Skeletal muscle cell (primary cell): ENCODE measurements around the gene GORASP1.

Experiments
- DNase-seq: peaks from one replicate; pipeline ENCODE4 v3.0.0-alpha.2; 2010; ENCODE audit warnings: low read depth
- H3K4me3 ChIP-seq: 2 replicates; pipeline ENCODE4 v1.5.1; 2011; ENCODE audit warnings: low read depth, mild to moderate bottlenecking, control low read depth, low read length, moderate library complexity

The GORASP1 gene

DNA sequence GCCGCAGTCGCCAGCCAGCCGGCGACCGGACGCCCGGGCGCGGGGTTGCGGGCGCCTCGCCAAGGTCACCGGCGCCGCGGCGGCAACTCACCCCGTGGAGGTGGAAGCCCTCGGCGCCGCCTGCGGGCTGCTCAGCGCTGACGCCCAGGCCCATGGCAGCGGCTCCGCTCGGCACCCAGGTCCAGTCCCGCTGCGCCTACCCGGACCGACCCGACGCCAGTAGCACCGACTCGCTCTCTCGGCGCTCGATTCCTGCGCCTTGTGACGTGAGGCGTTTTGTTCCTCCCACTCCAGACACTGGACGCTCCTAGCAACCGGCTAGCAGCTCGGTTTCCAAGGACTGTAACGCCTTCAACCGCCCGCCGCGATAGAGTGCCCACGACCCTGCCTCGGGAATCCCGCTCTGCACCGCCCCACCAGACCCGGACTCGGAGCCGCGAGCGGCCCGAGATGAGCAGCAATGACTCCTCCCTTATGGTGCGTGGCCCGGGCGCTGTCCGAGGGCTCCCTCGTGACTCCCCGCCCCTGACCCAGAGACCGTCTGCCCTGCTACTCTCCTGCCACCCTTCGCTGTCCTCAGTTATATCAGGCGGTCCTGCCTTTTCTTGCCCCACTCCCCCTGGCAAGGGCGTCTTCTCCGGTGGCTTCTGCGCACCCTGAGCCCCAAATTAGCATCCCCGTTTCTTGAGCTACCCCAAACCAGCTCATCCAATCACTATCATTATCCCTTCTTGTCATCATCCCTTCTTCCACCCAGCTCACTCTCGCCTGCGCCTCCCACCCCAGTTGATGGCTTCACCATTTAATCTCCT lies at the start of gene GORASP1, which contains the start of gene TTC21A:
TSS of gene GORASP1 (minus strand) at position 240 of the 812 bp plus-strand sequence. CDS start at position 154, 86 bp downstream.
TSS of gene TTC21A (plus strand) at position 293 of the 812 bp plus-strand sequence. CDS start at position 451, 158 bp downstream.
- peak within 1 kb of the TSS; percentile 80 for H3K4me3 ChIP-seq
- peak; percentile 57 for DNase-seq

DNA sequence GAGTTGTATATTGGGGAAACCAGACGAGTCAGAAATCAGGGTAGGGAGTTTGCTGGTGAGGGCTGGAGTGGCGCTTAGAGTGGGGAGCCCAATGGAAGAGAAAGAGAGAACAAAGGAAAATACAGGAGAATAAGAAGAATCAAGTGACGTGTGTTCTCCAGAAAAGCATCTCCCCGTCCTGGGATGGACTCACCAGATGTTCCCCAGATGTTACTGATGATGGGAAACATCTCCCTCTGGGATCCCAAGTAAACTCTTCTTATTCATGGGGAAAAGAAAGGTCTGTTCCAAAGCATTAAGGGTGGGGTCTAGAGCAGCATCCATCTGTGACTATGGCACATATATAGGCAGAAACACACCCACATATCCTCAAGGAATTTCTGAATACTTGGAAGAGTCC lies 49.0 kb upstream of the GORASP1 start:
- DNase-seq: no peak
- no peak overlapping the region for H3K4me3 ChIP-seq

DNA sequence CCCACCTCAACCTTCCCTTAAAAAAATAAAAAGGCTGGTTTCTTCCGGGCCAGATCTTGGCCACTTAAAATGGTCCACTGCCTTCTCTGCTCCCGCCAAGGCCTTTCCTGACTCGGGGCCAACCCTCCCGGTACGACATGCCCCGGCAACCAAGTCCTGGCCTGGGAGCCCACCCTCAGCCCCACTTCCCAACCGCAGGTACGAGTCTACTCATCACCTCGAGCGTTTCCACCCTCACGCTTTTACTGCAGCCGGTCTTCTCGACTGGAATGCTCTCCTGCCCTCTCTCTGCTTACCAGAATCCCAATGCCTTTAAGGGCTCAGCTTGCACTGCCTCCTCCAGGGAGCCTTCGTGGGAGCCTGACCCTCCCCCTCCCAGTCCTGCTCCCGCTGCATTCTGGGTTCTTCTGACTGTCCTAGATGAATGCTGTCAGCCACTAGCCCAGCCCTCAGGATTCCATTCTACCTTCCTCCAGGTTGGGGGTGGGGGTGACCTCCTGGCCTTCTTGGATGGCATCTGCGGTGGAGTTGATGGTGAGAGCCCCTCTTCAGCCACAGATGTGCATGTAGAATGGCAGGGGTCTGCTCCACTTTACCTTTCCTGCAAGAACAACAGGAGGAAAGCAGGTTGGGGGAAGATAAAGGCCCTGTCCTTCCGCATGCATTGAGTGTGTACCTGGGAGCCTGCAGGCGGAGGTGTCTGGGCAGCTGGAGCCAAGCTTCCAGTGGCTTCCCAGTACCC lies 47.0 kb upstream of the GORASP1 start:
- no peak overlapping the region for H3K4me3 ChIP-seq
- DNase-seq: no peak

DNA sequence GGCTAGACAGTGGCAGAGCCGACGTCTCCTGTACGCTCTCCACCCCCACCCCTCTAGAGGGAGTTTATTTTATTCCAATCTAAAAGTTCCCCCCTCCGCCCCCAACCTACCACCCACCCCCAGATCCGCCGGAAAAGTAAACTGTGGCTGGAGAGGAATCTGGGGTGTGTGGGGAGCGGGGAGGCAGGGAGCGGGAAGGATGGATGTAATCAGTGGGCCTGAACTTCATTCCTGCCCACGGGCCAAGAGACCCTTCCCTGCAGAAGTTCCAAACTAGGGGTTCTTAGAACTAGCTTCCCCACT lies 46.5 kb upstream of the GORASP1 start:
- H3K4me3 ChIP-seq: peak overlapping the region; percentile 28
- DNase-seq: no peak

DNA sequence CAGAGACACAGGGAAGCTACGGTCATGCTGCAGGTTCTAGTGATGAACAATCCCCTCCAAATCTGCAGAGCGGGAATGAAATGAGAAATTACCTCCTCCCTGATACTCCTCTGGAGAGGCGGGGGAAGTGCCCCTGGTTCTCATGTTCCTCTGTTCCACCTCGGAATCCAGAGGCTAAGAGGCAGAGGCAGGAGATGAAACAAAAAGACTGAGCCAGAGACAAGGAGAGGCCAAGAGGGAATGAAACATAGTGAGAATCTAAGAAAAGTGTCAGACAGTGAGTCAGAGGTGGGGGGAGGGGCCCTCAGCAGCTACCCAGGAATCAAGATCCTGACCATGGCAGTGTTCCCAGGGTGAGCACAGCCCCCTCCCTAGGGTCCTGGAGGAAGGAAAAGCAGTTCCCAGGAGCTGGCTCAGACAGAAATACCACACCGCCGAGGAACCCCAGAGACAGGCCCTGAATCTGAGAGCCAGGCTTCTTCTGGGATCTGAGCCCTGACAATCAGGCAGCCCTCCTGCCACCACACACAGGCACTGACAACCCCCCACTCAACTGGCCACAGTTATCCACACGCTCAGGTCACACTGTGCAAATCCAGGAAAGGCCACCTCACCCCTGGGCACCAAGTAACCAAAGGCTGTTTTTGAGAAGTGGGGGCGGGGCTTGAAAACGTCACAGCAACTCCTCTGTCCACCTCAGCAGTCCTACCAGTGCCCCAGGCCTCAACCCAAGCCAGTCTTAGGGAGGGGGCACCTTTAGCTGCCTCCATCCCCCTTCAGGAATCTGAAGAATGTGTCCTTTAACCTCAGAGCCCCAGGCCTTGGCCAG lies 43.6 kb upstream of the GORASP1 start:
- peak overlapping the region; percentile 79 for H3K4me3 ChIP-seq
- DNase-seq: peak; percentile 96

DNA sequence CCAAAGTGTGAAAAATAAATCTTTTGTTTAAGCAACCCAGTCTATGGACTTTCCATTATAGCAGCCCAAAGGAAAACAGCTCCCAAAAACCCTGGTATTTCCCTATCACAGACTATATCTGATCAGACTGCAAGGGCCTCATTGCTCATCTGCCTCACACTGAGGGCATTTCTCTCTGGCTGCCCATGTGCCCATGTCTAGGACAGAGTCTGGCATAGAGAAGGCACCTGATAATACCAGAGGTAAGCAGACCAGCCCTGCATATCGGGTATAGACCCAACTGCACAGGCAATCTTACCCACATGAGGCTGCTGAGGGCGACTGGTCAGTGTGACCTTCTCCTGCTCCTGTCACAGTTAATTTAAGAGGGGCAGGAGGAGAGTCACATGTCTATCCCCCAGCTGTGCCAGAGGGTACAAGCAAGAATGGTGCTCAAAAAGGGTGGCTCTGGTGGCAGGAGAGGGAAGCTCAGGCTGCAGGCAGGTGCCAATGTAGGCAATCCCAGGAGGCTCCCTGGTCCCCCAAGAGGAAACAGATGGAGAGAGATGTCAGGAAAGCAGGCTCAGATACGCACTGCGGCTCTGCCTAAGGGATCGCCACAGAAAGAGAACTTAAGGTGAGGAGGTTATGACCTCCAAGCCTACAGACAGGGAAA lies 42.8 kb upstream of the GORASP1 start:
- peak overlapping the region; percentile 31 for H3K4me3 ChIP-seq
- no peak for DNase-seq

DNA sequence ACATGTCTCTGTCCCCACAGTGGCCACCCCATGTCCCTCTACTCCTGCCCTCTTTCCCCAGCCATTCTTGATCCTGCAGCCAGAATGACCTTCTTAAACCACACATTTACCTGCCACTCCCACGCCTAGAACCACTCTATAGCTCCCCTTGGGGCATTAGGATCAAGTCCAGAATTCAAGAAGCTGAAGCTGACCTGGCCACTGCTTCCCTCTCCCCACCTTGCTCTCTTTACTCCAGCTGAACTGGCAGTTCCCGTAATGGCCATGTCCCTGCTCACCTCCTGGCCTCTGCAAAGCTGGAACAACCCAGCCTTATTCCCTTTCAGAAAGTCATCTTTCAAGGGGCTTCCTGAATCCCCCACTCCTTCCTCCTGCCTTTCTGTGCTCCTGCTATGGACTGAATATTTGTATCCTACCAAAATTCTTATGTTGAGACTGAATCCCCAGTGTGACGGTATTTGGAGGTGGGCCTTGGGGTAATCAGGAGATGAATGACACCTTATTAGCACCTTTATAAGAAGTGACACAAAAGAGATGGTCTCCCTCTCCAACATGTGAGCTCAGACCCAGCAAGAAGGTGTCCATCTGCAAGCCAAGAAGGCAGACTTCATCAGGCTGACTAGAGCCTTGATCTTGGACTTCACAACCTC lies 42.2 kb upstream of the GORASP1 start:
- DNase-seq: no peak
- no peak overlapping the region for H3K4me3 ChIP-seq

DNA sequence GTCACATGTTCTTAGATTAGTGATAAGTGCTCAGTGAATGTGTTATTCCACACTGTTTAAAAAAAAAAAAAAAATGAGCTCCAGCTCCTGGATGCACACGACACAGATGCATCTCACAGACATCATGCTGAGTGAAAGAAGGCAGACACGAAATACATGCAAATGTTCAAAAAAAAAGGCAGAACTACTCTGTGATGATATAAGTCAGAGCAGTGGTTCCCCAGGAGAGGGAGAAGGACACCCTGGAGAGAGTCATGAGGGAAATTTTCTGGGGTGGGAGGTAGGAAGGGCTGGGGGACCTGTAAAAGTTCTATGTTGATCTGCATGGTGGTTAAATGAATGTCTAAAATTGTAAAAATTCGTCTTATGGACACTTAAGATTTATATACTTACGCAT lies 41.6 kb upstream of the GORASP1 start:
- DNase-seq: no peak
- H3K4me3 ChIP-seq: no peak overlapping the region

DNA sequence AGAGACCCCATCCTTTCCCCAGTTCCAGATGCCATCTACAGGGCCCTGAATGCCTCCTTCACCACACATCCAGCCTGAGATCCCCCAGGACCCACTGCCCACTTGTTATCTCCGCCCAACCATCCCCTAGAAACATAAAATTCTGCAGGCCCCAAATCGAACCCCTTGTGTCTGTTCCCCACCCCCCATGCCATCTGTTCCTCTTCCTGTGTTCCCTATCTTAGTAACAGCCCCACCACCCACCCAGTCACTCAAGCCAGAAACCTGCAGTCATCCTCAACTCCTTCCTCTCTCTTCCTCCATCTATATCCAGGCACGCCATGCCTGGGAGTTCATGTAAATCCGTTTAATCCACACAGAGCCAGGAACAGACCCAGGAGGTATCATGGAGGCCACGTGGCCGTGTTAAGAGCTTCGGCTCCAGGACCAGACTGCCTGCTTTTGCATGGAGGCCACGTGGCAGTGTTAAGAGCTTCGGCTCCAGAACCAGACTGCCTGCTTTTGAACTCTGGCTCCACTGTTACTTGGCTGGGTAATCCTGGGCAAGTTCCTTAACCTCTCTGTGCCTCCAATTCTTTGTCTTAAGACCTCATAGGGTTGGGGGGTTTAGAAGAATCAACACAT lies 41.1 kb upstream of the GORASP1 start:
- DNase-seq: no peak

DNA sequence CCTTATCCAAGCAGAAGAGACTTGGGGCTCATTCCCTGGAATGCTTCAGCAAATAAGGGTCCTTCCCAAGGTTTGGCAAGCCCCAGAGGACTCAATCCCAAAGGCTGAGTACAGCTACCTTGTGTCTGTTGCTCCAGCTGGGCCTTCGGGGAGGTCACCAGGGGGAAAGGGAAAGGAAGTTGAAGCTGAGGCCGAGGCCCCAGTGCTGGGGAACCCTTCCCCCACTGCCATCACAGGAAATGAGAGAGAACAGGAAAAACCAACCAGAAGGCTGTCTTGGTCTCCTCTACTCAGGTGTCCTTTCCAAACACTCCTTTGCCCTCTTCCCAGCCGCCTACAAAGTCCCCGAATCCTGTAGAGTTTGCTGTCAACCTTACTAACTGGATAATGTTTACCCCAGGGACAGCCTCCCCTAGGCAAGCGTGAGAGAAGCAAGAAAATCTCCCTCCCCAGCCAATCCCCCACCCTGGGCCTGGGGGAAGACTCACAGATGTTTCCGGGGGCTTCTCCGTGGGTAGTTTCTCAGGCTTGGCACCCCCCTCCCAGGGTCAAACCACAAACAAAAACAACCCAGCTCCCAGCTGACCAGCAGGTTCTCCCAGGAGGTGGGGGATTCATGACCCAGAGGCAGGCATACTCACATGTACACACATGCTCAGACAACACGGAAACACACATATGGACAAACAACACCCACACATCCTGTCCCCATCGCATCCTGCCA lies 40.4 kb upstream of the GORASP1 start:
- DNase-seq: no peak
- H3K4me3 ChIP-seq: peak overlapping the region; percentile 9

More for the DNA sequence above, 41.1 kb upstream of the GORASP1 start:
- peak overlapping the region; percentile 9 for H3K4me3 ChIP-seq

DNA sequence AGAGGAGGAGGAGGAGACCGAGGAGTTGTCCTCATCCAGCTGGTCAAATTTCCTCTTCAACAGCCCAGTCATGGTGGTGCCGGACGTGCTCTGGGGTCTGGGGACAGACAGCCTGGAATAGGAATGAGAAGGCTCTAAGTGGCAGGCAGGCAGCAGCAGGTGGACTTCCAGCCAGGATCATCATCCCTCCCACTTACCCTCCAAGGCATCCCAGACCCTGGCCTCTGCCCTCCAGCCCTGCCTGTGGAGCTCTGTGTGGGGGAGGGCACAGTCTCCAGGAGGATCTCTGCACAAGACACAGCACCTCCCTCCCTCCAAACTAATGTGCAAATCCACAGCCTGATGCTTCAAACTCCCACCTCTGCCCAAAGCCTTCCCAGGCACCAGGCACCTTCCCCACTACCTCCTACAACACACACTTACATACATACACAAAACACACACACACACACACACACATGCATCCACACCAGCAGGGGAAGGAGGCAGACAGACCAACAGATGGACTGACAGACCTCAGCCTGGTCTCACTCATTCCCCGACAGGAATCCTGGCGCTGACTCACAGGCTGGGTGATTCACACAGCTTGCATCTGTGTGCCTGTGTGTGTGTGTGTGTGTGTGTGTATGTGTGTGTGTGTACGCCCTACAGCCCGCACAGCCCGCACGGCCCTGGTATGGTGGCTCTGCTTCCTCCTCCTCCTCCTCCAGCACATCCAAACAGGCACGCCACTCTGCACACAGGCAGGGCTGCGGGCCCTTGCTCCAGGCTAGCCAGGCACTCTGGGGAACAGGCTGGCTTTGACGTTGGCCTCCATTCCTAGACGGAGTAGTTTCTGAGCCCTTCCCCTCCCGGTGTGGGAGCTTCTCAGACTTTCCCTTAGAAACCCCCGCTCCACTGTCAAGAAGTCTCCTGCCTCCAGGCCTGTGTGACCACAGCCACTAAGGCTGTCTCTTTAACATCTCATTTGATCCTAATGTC lies 39.5 kb upstream of the GORASP1 start:
- H3K4me3 ChIP-seq: no peak overlapping the region
- DNase-seq: peak; percentile 98

DNA sequence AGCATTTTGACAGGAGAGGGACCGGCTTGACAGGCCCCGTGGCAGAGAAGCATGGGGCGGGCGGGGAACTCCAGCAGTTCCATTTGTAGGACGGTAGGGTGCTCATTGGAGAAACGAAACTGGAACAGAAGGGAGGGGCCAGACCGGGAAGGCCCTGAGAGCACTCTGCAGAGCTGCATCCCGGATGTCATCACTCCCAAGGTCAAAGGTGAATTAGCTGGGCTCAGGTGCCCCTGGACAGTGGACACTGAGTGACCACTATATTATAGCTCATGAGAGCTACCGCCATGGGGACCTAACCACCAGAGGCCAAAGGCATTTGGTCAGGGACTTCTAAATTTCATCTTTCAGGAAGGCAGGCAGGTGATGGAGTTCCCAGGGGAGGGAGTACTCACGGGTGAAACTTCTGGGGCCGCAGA lies 38.7 kb upstream of the GORASP1 start:
- no peak overlapping the region for H3K4me3 ChIP-seq
- no peak for DNase-seq

DNA sequence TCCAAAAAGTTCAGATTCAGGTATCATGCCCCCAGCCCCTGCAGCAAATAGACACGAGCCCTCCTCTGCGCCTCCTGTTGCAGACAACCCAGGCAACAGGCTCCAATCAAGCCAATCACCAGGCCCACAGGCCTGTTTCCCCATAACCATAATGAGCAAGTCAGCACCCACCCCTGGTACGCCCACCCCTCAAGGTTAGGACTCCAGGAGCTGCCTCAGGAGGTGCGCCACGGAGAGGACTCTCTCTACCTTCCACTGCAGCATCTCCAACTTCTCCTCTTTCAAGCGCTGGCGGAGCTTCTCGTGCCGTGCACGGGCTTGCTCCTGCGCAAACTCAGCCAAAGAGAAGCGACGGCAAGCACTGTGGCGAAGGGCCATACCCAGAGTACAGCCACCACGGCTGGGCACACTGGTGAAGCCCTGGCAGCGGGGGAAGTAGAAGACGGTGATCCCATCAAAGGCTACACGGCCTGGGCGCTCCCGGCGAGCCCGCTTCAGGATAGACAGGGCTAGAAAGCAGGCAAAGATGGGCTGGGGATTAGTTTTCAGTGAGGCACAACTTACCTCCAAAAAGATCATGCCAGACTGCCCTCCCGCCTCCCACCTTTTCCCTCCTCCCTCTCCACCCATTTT lies 37.4 kb upstream of the GORASP1 start:
- no peak for DNase-seq
- no peak overlapping the region for H3K4me3 ChIP-seq

DNA sequence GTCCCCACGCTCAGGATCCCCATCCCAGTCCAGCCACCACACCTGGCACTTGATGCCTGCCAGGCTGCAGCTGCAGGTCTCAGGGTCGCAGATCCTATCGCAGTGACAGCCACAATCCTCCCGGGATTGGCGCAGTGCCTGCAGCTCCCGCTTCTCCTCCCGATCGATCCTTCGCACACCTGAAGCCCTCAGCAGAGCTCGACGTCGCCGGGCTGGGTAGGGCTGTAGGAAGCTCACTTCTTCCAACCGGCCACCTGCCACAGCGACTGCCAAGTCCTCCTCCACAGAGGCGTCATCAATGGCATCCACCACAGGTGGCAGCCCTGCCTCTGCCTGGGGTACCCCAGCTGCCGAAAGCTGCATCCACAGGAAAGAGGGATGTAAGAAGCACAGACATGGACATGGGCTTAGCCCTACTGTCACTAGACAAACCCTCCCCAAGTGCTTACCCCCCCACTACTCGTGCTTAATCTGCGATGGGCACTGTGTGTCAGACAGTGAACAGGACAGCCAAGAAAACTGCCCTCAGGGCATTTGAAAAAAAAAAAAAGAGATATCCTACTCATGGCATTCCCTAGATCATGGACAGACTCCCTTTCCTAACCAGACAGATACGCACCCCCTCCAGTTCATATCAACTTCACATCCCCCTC lies 36.8 kb upstream of the GORASP1 start:
- DNase-seq: no peak
- H3K4me3 ChIP-seq: no peak overlapping the region

DNA sequence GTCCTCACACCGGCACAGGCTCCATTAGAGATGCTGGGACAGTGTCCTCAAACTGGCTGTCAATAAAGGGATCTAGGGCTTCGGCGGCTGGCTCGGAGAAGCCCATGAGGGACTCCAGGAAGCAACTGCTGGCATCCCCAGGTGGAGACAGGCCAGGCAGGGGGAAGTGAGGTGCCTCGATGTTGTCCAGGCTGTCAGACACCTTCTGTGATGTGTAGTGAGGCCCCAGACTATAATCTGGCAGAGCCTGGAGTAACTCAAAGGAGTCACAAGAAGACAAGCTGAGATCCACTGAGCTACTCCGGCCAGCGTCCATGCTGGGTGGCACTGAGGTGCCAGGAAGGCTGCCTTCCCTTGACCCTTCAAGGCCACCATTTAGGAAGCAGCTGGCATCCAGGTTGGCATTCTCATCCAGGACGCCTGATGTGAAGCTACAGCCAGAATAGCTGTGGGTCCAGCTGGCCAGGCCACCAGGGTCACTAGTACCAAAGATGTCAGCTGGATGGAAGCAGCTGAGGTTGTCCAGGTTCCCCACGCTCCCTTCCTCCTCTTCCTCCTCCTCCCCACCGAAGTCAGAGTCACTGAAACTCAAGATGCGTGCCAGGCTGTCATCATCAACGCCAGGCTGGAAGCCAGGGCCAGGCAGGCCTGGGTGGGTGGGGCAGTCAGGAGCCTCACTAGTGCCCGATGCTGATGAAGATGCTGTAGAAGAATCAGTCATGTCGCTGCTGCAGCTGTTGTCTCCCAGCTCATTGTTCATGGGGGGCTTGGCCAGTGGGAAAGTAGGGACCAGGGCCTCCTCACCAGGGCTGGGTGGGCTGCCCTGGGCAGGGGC lies 35.8 kb upstream of the GORASP1 start:
- no peak for DNase-seq

More for the DNA sequence above, 35.8 kb upstream of the GORASP1 start:
- no peak overlapping the region for H3K4me3 ChIP-seq
